GM12873 (cell line): Measurements from ENCODE around the gene TADA2A.

ENCODE experiments used
- CTCF ChIP-seq: IDR thresholded peaks from 2 replicates; pipeline ENCODE4 v1.5.1; 2012; ENCODE audit warnings: low read depth, mild to moderate bottlenecking, moderate library complexity, low read length, control low read depth; ENCODE audit not compliant: insufficient read depth; ENCODE audit errors: missing control alignments

TADA2A gene

GRCh38 chr17:37405955-37406634 is 591 bp upstream of the TADA2A start:
- no peak for TF ChIP-seq CTCF

GRCh38 chr17:37410357-37410756 is 3.7 kb downstream of the TADA2A start:
- no peak for TF ChIP-seq CTCF

GRCh38 chr17:37413875-37414519 is 7.3 kb downstream of the TADA2A start:
- no peak for TF ChIP-seq CTCF

GRCh38 chr17:37417852-37418251 is 11.2 kb downstream of the TADA2A start:
- TF ChIP-seq CTCF: no peak

GRCh38 chr17:37422971-37423625 is 16.4 kb downstream of the TADA2A start:
- TF ChIP-seq CTCF: no peak

- no peak for TF ChIP-seq CTCF
Observed at GRCh38 chr17:37425268-37425667, 18.6 kb downstream of the TADA2A start.

- no peak for TF ChIP-seq CTCF
Observed at GRCh38 chr17:37429039-37429438, 22.4 kb downstream of the TADA2A start.
